ENCODE measurements around the gene KRT33B.

The KRT33B gene

DNA sequence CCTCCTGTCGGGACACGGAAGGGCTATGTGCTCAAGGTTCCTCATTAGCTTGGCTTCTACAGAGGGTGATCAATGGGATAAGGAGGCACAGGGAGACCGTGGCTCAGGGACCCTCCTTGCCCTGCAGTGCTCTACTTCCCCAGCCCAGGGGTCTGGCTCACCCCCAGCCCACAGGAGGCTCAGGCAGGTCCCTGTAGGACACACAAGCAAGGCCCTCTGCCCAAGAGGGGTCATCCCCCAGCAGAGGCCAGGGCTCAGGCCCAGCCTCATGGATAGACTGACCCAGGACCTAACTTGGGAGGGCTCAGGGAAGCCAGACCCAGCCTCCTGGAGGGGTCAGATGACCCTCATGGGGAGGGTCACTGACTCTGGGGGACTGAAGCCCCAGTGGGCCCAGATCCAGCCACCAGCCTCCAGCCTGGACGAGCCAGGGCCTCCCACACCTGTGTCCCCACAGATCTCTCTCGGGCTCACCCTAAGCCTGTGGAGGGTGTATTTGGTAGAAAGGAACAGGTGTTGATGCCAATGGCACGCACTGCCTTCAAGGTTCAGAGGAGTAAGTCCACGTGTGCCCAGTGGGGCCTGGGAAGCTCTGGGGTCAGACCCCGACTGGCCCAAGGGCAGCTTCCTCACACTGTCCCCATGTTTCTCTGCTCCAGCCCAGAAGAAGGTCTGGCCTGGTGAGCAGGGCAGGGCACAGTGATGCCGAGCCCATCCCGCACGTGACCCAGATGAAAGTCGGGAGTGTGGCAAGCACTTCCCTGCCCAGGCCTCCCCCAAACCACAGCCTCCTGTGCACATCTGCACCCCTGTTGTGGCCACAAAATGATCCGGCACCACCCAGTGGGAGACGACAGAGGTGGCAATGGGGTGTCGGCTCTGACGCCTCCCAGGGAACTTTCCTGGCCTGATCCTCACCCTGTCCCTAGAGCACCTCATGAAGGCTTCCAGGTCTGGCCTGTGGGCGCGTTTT lies 43.2 kb downstream of the KRT33B start:
- Mint-ChIP-seq H3K4me3 (peak overlapping the region; percentile 11), H3K4me1 (peaks cover 71% of the 10 kb centered on the region), H3K27me3 (no peaks in the 10 kb centered on the region), H3K36me3 (no peaks in the 10 kb centered on the region), H3K27ac (no peak overlapping the region), H3K9me3 (no peaks in the 10 kb centered on the region)

DNA sequence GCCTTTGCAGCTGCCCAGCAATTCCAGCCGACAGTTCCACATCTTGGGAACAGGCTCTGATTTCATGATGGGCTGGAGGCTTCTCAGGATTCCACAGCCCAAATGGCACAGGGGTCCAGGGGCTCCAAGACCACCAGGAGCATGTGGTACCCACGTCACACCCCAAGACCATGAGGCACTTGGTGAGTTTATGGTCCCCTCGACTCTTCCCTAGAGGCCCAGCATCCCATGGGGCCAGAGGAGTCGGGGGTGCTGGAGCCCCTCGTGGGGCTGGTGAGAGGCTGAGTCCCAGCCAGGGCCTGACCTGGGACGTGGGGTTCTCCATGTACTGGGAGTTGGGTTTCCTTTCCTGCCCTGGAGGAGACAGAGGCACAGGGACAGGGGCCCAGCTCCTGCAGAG lies 44.0 kb downstream of the KRT33B start:
- peaks cover 71% of the 10 kb centered on the region for H3K4me1 Mint-ChIP-seq
- no peak overlapping the region for H3K27ac Mint-ChIP-seq
- H3K27me3 Mint-ChIP-seq = no peaks in the 10 kb centered on the region
- no peaks in the 10 kb centered on the region for H3K9me3 Mint-ChIP-seq
- no peak overlapping the region for H3K4me3 Mint-ChIP-seq
- H3K36me3 Mint-ChIP-seq = no peaks in the 10 kb centered on the region

DNA sequence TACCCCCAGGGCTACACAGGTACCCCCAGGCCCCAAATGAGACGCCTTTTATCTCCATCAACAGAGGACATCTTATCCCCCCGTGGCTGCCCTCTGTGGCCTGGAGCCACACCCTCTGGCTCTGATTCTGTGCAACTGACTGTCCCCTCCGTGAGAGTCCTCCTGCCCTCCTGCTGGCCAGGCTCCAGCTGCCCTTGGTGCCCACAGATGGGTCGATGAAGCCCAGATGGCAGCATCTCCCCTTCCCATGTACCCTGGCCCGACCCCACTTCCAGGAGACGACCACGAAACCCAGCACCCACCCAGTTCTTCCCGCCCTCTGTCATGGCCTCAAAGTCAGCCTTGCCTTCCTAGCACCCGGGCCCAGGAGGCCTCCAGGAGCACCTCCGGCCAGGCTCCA lies 44.5 kb downstream of the KRT33B start:
- no peaks in the 10 kb centered on the region for H3K36me3 Mint-ChIP-seq
- no peaks in the 10 kb centered on the region for H3K27me3 Mint-ChIP-seq
- H3K9me3 Mint-ChIP-seq = no peaks in the 10 kb centered on the region
- no peak overlapping the region for H3K4me3 Mint-ChIP-seq
- H3K27ac Mint-ChIP-seq = no peak overlapping the region
- H3K4me1 Mint-ChIP-seq = peaks cover 71% of the 10 kb centered on the region

DNA sequence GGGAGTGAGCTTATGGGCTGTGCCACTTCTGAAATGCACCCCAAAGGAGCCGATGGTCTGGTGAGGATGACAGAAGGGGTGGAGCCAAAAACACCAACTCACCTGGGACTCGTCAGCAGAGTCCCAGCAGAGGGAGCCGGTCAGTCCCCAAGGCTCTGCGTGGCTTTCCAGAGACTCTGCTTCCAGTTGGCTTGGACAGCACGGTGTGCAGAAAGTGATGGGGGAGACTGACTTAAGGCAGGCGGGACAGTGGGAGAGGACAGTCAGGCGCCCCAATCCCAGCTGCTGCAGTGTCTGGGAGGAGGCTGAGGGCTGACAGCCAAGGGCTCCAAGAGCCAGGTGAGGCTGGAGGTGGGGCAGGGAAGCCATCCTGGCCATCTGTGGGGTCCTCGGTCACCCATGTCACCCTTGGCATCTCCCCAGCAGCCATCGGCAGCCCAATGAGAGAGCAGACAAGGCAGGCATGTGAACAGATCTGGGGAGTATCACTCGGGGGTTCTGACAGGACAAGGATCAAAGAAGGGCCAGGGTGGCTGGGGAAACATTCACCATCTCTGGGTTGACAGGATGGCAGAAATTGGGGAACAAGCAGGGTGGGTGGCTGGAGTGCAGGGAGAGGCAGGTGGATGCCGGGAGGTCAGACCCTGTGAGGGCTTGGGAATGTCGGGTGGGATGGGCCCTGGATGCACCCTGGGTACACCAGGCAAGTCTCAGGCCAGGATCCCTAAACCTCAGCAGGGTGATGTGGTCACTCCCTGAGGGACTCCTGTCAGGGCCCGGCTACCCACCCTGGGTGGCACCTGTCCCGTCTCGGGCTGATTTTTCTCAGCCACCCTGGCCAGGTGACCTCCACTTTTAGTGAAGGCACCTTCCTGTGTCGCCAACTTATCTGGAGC lies 45.2 kb downstream of the KRT33B start:
- H3K9me3 Mint-ChIP-seq = peaks cover 3% of the 10 kb centered on the region
- no peak overlapping the region for H3K4me3 Mint-ChIP-seq
- no peaks in the 10 kb centered on the region for H3K27me3 Mint-ChIP-seq
- H3K27ac Mint-ChIP-seq = peak overlapping the region; percentile 70
- H3K4me1 Mint-ChIP-seq = peaks cover 66% of the 10 kb centered on the region
- peaks cover 4% of the 10 kb centered on the region for H3K36me3 Mint-ChIP-seq

DNA sequence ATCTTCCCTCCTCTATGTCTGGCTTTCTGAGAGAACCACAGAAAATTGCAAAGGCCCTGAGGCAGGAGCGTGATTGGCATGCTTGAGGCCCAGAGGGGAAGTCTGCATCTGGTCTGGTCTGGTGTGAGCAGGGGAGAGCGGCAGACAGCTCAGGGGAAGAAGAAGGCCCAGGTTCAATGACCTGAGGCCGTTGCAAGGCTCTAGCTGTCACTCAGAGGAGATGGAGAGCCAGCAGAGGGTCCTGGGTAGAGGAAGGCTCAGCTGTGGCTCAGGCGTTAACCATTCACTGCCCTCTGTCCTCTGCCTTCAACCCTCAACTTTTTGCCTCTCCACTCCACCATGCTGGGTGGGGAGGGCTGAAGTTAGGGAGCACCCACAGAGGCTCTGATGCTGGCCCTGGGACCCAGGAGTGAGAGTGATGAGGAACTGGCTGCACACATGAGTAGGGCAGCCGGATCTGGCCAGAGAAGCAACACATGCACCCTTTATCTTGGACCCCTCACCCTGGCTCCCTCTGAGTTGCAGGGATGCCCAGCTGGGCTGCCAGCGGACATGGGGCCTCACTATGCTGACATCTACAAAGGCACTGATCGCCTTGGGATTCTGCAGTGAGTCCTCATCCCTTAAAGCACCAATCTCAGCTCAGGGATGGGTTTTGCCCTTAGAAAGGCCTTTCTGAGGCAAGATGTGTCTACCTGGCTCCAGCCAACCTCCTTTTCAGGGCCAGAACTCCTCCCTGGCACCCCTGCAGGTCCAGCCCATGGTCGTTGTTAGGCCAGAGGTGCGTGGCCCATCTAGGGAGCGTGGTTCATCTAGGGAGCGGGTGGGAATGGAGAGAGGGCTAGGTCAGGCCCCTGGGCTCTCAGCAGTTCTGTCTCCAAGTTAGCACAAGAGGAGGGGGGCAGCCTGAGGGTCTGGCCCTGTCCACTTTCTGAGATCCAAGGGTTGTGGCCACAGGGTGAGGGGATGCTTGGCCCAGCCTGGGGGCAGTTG lies 46.4 kb downstream of the KRT33B start:
- no peak overlapping the region for H3K4me3 Mint-ChIP-seq
- H3K36me3 Mint-ChIP-seq = peaks cover 6% of the 10 kb centered on the region
- H3K4me1 Mint-ChIP-seq = peaks cover 60% of the 10 kb centered on the region
- H3K9me3 Mint-ChIP-seq = peaks cover 9% of the 10 kb centered on the region
- peak overlapping the region; percentile 49 for H3K27ac Mint-ChIP-seq
- no peaks in the 10 kb centered on the region for H3K27me3 Mint-ChIP-seq

DNA sequence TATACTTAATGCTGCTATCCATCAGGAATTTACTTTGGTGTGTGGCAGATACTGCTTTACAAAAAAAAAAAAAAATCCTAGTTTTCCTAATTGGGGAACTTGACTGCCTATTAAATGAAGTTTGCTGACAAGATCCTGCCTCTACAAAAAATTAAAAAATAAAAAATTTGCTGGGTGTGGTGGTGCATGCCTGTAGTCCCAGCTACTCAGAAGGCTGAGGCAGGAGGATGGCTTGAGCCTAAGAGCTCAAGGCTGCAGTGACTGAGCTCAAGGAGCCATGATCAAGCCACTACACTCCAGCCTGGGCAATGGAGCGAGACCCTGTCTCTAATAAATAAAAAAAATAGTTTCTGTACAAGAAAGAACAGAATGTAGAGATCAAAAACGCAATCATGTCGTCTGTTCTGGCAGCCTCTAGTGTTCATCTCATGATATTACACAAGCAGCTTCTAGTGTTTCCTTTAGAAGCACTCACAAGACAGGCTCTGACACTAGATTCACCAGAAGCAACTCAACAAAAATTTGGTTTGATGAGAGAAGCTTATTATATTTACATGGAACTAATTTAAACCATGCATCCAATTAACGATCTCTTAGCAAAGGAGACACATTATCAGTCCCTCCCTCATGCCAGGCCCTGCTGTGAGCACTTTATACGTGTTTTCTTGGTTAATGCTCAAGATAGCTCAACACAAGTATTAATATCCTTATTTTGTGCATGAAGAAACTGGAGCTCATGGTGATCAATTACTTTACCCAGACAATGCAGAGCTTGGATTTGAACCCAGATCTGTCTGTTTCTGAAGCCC lies 47.3 kb downstream of the KRT33B start:
- H3K27me3 Mint-ChIP-seq = no peaks in the 10 kb centered on the region
- peaks cover 9% of the 10 kb centered on the region for H3K9me3 Mint-ChIP-seq
- H3K27ac Mint-ChIP-seq = no peak overlapping the region
- peaks cover 56% of the 10 kb centered on the region for H3K4me1 Mint-ChIP-seq
- H3K36me3 Mint-ChIP-seq = peaks cover 6% of the 10 kb centered on the region
- no peak overlapping the region for H3K4me3 Mint-ChIP-seq

DNA sequence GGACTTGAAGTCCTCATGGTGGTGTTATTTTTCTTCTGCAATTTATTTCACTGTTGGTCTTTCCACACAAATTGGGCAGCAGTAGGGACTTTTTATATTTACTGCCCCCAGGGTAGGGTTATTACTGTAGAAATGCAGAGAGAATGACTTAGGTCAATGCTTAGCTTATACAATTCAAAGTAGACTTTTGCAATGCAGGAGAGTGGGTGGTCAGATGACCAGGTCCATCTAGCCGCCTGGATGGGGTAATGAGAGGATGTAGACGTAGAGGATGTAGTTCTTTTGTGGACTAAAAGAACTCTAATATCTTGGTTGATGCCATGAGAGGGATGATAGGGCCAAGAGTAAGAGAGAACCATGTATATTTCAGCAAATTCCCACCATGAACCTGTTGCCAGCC lies 51.4 kb downstream of the KRT33B start:
- no peaks in the 10 kb centered on the region for H3K27me3 Mint-ChIP-seq
- peaks cover 6% of the 10 kb centered on the region for H3K36me3 Mint-ChIP-seq
- no peak overlapping the region for H3K4me3 Mint-ChIP-seq
- H3K27ac Mint-ChIP-seq = no peak overlapping the region
- peaks cover 21% of the 10 kb centered on the region for H3K4me1 Mint-ChIP-seq
- peaks cover 9% of the 10 kb centered on the region for H3K9me3 Mint-ChIP-seq

DNA sequence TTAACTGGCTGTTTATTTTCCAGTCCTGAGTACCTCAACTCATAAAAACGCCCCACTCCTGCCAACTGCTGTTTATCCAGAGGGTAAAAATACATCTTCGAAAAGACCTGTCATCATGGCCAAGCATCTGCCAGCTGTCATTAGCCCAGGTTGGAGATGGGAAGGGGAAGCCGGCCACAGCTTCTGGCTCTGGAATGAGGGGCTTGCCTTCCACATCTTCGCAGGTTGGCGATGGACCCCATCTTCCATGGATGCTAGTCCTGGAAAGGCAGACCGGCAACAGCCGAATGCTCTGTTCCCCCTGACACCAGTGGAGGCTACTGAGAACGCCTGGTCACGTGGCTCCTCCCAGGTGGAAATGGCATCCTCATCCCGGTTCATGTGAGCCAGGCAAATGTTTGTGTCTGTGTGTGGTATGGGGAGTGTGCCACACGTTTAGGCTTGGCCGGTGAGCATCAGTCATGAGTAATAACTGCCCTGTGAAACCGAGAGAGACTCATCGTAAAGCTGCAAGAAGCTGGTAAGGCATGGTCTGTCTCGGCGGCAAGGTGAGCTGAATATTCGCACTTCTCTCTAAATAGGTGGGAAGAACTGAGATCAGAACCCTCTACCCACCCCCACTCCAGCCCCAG lies 53.7 kb downstream of the KRT33B start:
- peaks cover 15% of the 10 kb centered on the region for H3K4me1 Mint-ChIP-seq
- H3K4me3 Mint-ChIP-seq = no peak overlapping the region
- H3K27ac Mint-ChIP-seq = no peak overlapping the region
- H3K9me3 Mint-ChIP-seq = peaks cover 9% of the 10 kb centered on the region
- H3K36me3 Mint-ChIP-seq = peaks cover 6% of the 10 kb centered on the region
- no peaks in the 10 kb centered on the region for H3K27me3 Mint-ChIP-seq

DNA sequence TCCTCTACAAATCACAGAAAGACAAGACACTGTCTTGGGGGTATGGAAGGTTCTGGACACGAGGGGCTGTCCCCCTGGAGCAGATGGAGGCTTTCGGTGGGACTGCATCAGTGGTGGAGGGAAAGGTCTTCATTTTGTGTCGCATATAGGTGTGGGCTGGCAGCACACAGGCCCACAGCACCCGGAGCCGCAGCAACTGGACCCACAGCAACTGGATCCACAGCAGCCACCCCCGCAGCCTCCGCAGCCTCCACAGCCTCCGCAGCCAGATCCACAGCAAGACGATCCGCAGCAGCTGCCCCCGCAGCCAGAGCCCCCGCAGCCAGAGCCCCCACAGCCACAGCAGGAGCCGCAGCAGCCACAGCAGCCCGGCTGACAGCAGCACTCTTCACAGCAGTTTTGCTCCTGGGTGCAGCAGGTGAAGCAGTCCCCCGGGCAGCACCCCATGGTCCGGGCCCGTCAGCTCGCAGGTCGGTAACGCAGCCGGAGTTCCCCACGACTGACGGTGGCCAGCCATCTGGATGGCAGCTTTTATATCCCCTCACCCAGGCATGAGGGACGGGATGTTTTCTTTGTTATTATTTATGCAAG lies 54.3 kb downstream of the KRT33B start, which contains the start of gene KRTAP17-1:
Gene KRTAP17-1, minus strand, starts transcription at position 507 of the 591 bp plus-strand sequence. Its CDS starts 60 bp downstream, at position 447.
- Mint-ChIP-seq H3K4me3 (no peak within 1 kb of the TSS), H3K4me1 (peaks cover 22% of the 10 kb centered on the region), H3K27me3 (no peaks in the 10 kb centered on the region), H3K27ac (no peak within 1 kb of the TSS), H3K36me3 (peaks cover 6% of the 10 kb centered on the region), H3K9me3 (peaks cover 9% of the 10 kb centered on the region)

Data from activated naive CD4-positive, alpha-beta T cell treated with anti-CD3 and anti-CD28 coated beads, Interleukin-2, amount 50 U/mL, for 24 hours (primary cell).